Astrocyte (in vitro differentiated cells and primary cell): ENCODE results near the gene CROCC2. TPM values are rescaled to one million over a fixed set of nuclear protein-coding genes. Genes with fewer than 3 reads are reported as not detected.

ENCODE experiments used
- DNase-seq: peaks from one replicate; pipeline ENCODE4 v3.0.0-alpha.2; 2010; ENCODE audit warnings: low read depth
- FAIRE-seq: peaks from 2 replicates; lab custom pipeline; 2011; peaks lifted over from hg19 to GRCh38; lab: Jason Lieb, UNC
- H2AFZ ChIP-seq: 2 replicates; pipeline ENCODE4 v1.6.0; 2012; ENCODE audit warnings: low read depth, low read length, inconsistent platforms
- H3K27ac ChIP-seq: 2 replicates; pipeline ENCODE4 v1.5.1; 2011; ENCODE audit warnings: low read depth, low read length, inconsistent platforms
- H3K27me3 ChIP-seq: 2 replicates; pipeline ENCODE4 v1.6.0; 2011; ENCODE audit warnings: low read length, inconsistent platforms; ENCODE audit not compliant: insufficient read depth
- H3K36me3 ChIP-seq: 2 replicates; pipeline ENCODE4 v1.5.1; 2011; ENCODE audit warnings: low read length, inconsistent platforms; ENCODE audit not compliant: insufficient read depth
- H3K4me1 ChIP-seq: 2 replicates; pipeline ENCODE4 v1.5.1; 2011; ENCODE audit warnings: low read length, inconsistent platforms; ENCODE audit not compliant: insufficient read depth
- H3K4me2 ChIP-seq: 2 replicates; pipeline ENCODE4 v1.6.0; 2012; ENCODE audit warnings: low read length, inconsistent platforms
- H3K4me3 ChIP-seq: 2 replicates; pipeline ENCODE4 v1.5.1; 2011; ENCODE audit warnings: low read depth, mild to moderate bottlenecking, low read length, inconsistent platforms; ENCODE audit not compliant: insufficient read depth
- H3K79me2 ChIP-seq: 2 replicates; pipeline ENCODE4 v1.6.0; 2012; ENCODE audit warnings: mild to moderate bottlenecking, low read length, inconsistent platforms; ENCODE audit not compliant: insufficient read depth
- H3K9ac ChIP-seq: 2 replicates; pipeline ENCODE4 v1.6.0; 2012; ENCODE audit warnings: mild to moderate bottlenecking, low read length, inconsistent platforms
- H3K9me3 ChIP-seq: 2 replicates; pipeline ENCODE4 v1.5.1; 2012; ENCODE audit warnings: low read depth, mild to moderate bottlenecking, low read length, inconsistent platforms; ENCODE audit not compliant: insufficient read depth
- H4K20me1 ChIP-seq: 2 replicates; pipeline ENCODE4 v1.6.0; 2012; ENCODE audit warnings: low read length, inconsistent platforms; ENCODE audit not compliant: insufficient read depth
- H3K27ac Mint-ChIP-seq: one replicate; pipeline ENCODE4 v1.8.0; 2021; ENCODE audit warnings: mild to moderate bottlenecking, mixed read lengths; ENCODE audit not compliant: unreplicated experiment
- H3K27me3 Mint-ChIP-seq: one replicate; pipeline ENCODE4 v1.8.0; 2021; ENCODE audit warnings: low read depth, mixed read lengths; ENCODE audit not compliant: unreplicated experiment
- H3K36me3 Mint-ChIP-seq: one replicate; pipeline ENCODE4 v1.8.0; 2021; ENCODE audit warnings: low read depth, mixed read lengths; ENCODE audit not compliant: unreplicated experiment
- H3K4me1 Mint-ChIP-seq: one replicate; pipeline ENCODE4 v1.8.0; 2021; ENCODE audit warnings: low read depth, mixed read lengths; ENCODE audit not compliant: unreplicated experiment
- H3K4me3 Mint-ChIP-seq: one replicate; pipeline ENCODE4 v1.8.0; 2021; ENCODE audit warnings: mild to moderate bottlenecking, moderate library complexity, mixed read lengths; ENCODE audit not compliant: unreplicated experiment
- H3K9me3 Mint-ChIP-seq: one replicate; pipeline ENCODE4 v1.8.0; 2021; ENCODE audit warnings: mild to moderate bottlenecking, mixed read lengths; ENCODE audit not compliant: unreplicated experiment
- EZH2 ChIP-seq: IDR thresholded peaks from 2 replicates; pipeline ENCODE4 v1.6.1; 2012; ENCODE audit warnings: mild to moderate bottlenecking, low read length, inconsistent platforms; ENCODE audit not compliant: insufficient read depth
- total RNA-seq: library from RNA; stranded (reverse); gene quantifications from 2 replicates; pipeline ENCODE4 v1.2.1, GENCODE V29; 2021
- TF ChIP-seq, protein P1 (sequence below): IDR thresholded peaks from 2 replicates; pipeline ENCODE4 v1.5.1; 2011; ENCODE audit warnings: low read depth, mild to moderate bottlenecking, inconsistent platforms, low read length, moderate library complexity; ENCODE audit not compliant: insufficient read depth

CROCC2 gene
- total RNA-seq, 1 donor from 2014 or later: not detected

DNA sequence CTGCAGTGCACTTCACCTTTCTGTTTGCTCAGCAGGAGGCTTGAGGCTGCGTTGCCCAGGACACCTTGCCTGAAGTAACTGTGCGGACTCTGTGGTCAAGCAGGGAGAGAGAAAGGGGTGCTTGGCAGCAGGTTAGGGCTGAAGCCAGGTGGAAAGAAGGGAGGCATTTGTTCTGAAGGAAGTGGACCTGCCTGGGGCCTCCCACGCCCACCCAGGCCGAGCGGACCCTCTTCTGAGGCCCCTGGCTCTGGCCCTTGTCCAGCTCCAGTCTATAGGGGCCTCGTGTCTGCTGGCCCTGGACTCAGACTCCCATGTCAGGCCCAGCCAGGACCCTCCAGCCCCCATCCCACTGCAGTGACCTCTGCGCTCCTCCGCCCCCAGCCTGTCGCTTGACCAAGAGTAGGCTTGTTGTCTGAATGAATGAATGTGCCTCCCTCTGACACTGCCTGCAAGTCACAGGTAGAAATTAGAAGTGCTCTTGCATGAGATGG is 94.7 kb downstream of the CROCC2 start:
- Histone ChIP-seq H3K27ac (no peak overlapping the region), H3K9ac (no peak overlapping the region), H2AFZ (no peak overlapping the region), H3K4me3 (no peak overlapping the region), H4K20me1 (peaks cover 18% of the 10 kb centered on the region), H3K4me2 (no peak overlapping the region), H3K9me3 (peaks cover 13% of the 10 kb centered on the region), H3K79me2 (no peaks in the 10 kb centered on the region), H3K27me3 (no peaks in the 10 kb centered on the region), H3K36me3 (no peaks in the 10 kb centered on the region), H3K4me1 (peaks cover 8% of the 10 kb centered on the region)
- Mint-ChIP-seq H3K4me1 (no peaks in the 10 kb centered on the region), H3K27ac (no peak overlapping the region), H3K36me3 (peaks cover 2% of the 10 kb centered on the region), H3K9me3 (peaks cover 32% of the 10 kb centered on the region), H3K27me3 (peaks cover 43% of the 10 kb centered on the region), H3K4me3 (no peak overlapping the region)
- FAIRE-seq (no peak), DNase-seq (no peak)
- TF ChIP-seq EZH2: no peak
- TF ChIP-seq, protein P1, sequence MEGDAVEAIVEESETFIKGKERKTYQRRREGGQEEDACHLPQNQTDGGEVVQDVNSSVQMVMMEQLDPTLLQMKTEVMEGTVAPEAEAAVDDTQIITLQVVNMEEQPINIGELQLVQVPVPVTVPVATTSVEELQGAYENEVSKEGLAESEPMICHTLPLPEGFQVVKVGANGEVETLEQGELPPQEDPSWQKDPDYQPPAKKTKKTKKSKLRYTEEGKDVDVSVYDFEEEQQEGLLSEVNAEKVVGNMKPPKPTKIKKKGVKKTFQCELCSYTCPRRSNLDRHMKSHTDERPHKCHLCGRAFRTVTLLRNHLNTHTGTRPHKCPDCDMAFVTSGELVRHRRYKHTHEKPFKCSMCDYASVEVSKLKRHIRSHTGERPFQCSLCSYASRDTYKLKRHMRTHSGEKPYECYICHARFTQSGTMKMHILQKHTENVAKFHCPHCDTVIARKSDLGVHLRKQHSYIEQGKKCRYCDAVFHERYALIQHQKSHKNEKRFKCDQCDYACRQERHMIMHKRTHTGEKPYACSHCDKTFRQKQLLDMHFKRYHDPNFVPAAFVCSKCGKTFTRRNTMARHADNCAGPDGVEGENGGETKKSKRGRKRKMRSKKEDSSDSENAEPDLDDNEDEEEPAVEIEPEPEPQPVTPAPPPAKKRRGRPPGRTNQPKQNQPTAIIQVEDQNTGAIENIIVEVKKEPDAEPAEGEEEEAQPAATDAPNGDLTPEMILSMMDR: no peak

GRCh38 chr2:241001413-241002274 is 95.5 kb downstream of the CROCC2 start:
- Histone ChIP-seq H3K27me3 (no peaks in the 10 kb centered on the region), H3K4me3 (no peak overlapping the region), H3K36me3 (no peaks in the 10 kb centered on the region), H3K4me2 (no peak overlapping the region), H3K79me2 (no peaks in the 10 kb centered on the region), H3K9me3 (peaks cover 13% of the 10 kb centered on the region), H2AFZ (no peak overlapping the region), H3K4me1 (peaks cover 8% of the 10 kb centered on the region), H3K9ac (no peak overlapping the region), H4K20me1 (peaks cover 18% of the 10 kb centered on the region), H3K27ac (no peak overlapping the region)
- Mint-ChIP-seq H3K4me1 (no peaks in the 10 kb centered on the region), H3K27ac (no peak overlapping the region), H3K36me3 (peaks cover 2% of the 10 kb centered on the region), H3K27me3 (peaks cover 45% of the 10 kb centered on the region), H3K4me3 (no peak overlapping the region), H3K9me3 (peaks cover 37% of the 10 kb centered on the region)
- TF ChIP-seq, protein P1: no peak
- TF ChIP-seq EZH2: no peak
- no peak for DNase-seq
- FAIRE-seq: no peak
